ENCODE data around the gene SCAF1.

Gene SCAF1

DNA sequence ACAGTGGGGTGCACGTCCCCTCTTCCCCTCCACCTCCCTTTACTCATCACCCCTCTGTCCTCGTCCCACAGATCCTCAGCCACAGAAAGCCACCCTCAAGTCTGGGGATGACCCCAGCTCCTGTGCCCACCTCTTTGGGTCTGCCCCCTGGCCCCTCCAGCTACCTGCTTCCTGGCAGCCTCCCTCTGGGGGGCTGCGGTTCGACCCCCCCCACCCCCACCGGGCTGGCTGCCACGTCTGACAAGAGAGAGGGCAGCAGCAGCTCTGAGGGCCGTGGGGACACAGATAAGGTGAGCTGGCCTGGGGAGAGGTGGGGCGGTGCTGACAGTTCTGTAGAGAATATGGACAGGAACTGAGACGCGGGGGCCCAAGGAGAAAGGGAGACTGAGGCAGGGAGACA is 12.6 kb downstream of the SCAF1 start:
- Histone ChIP-seq H3K4me2 (ENCODE audit: low read depth, low read length) (no peak overlapping the region), H3K4me3 (ENCODE audit: low read length) (no peak overlapping the region), H2AFZ (ENCODE audit: low read length) (no peak overlapping the region), H3K36me3 (replicated peaks; ENCODE audit: insufficient read depth, low read length) (no peaks in the 10 kb centered on the region; the same call in 1 of the 2 replicates), H3K27me3 (replicated peaks; ENCODE audit: insufficient read depth, low read length) (no peaks in the 10 kb centered on the region), H3K79me2 (ENCODE audit: low read length) (peaks cover 14% of the 10 kb centered on the region), H3F3A (ENCODE audit: insufficient read depth, low read length) (no peaks in the 10 kb centered on the region), H3K9me2 (replicated peaks; ENCODE audit: insufficient read depth, low read length) (no peaks in the 10 kb centered on the region), H3K4me1 (ENCODE audit: low read length) (no peaks in the 10 kb centered on the region), H3K9ac (ENCODE audit: low read length) (no peak overlapping the region), H3K27ac (ENCODE audit: low read length) (no peak overlapping the region), H3K9me3 (replicated peaks; ENCODE audit: insufficient read depth, low read length) (no peaks in the 10 kb centered on the region), H4K20me1 (ENCODE audit: insufficient read depth, low read length) (no peaks in the 10 kb centered on the region)
- TF ChIP-seq EZH2phosphoT487 (IDR thresholded peaks at IDR 0.05; ENCODE audit: low read length) (no peak), CTCF (IDR thresholded peaks at IDR 0.05; ENCODE audit: low read length) (no peak), EZH2 (optimal IDR thresholded peaks at IDR 0.05; ENCODE audit: low read depth, low read length) (no peak)
- DNase-seq = no peak

GRCh38 chr19:49655570-49656455 is 13.8 kb downstream of the SCAF1 start:
- H3K9me2 ChIP-seq (replicated peaks; ENCODE audit: insufficient read depth, low read length) = no peaks in the 10 kb centered on the region
- no peak for DNase-seq
- no peaks in the 10 kb centered on the region for H3F3A ChIP-seq (ENCODE audit: insufficient read depth, low read length)
- H3K36me3 ChIP-seq (replicated peaks; ENCODE audit: insufficient read depth, low read length) = no peaks in the 10 kb centered on the region; the same call in 1 of the 2 replicates
- H2AFZ ChIP-seq (ENCODE audit: low read length) = no peak overlapping the region
- no peak overlapping the region for H3K27ac ChIP-seq (ENCODE audit: low read length)
- TF ChIP-seq EZH2phosphoT487 (IDR thresholded peaks at IDR 0.05; ENCODE audit: low read length) = no peak
- H3K9ac ChIP-seq (ENCODE audit: low read length) = no peak overlapping the region
- H3K4me1 ChIP-seq (ENCODE audit: low read length) = no peaks in the 10 kb centered on the region
- no peak overlapping the region for H3K4me2 ChIP-seq (ENCODE audit: low read depth, low read length)
- H3K4me3 ChIP-seq (ENCODE audit: low read length) = no peak overlapping the region
- H3K27me3 ChIP-seq (replicated peaks; ENCODE audit: insufficient read depth, low read length) = no peaks in the 10 kb centered on the region
- H4K20me1 ChIP-seq (ENCODE audit: insufficient read depth, low read length) = no peaks in the 10 kb centered on the region
- 0 out of 2 replicates have a peak, but pooled peaks cover 3% of the 10 kb centered on the region for H3K79me2 ChIP-seq (ENCODE audit: low read length)
- no peaks in the 10 kb centered on the region for H3K9me3 ChIP-seq (replicated peaks; ENCODE audit: insufficient read depth, low read length)

- no peak overlapping the region for H3K27ac ChIP-seq (ENCODE audit: low read length)
- H4K20me1 ChIP-seq (ENCODE audit: insufficient read depth, low read length) = no peaks in the 10 kb centered on the region
- H3K36me3 ChIP-seq (replicated peaks; ENCODE audit: insufficient read depth, low read length) = no peaks in the 10 kb centered on the region; the same call in 1 of the 2 replicates
Measured at GRCh38 chr19:49656456-49657109, 14.6 kb downstream of the SCAF1 start.

GRCh38 chr19:49657493-49658138 is 15.6 kb downstream of the SCAF1 start:
- H3K9me2 ChIP-seq (replicated peaks; ENCODE audit: insufficient read depth, low read length) = no peaks in the 10 kb centered on the region
- no peak for TF ChIP-seq CTCF (IDR thresholded peaks at IDR 0.05; ENCODE audit: low read length)
- no peak for TF ChIP-seq EZH2 (optimal IDR thresholded peaks at IDR 0.05; ENCODE audit: low read depth, low read length)
- no peak for TF ChIP-seq EZH2phosphoT487 (IDR thresholded peaks at IDR 0.05; ENCODE audit: low read length)
- H4K20me1 ChIP-seq (ENCODE audit: insufficient read depth, low read length) = no peaks in the 10 kb centered on the region
- H2AFZ ChIP-seq (ENCODE audit: low read length) = no peak overlapping the region
- no peak for DNase-seq
- H3K36me3 ChIP-seq (replicated peaks; ENCODE audit: insufficient read depth, low read length) = no peaks in the 10 kb centered on the region; the same call in 1 of the 2 replicates
- no peaks in the 10 kb centered on the region for H3F3A ChIP-seq (ENCODE audit: insufficient read depth, low read length)
- peaks cover 10% of the 10 kb centered on the region for H3K79me2 ChIP-seq (ENCODE audit: low read length)
- no peak overlapping the region for H3K27ac ChIP-seq (ENCODE audit: low read length)
- no peaks in the 10 kb centered on the region for H3K27me3 ChIP-seq (replicated peaks; ENCODE audit: insufficient read depth, low read length)
- no peak overlapping the region for H3K9ac ChIP-seq (ENCODE audit: low read length)
- H3K4me3 ChIP-seq (ENCODE audit: low read length) = no peak overlapping the region
- no peaks in the 10 kb centered on the region for H3K9me3 ChIP-seq (replicated peaks; ENCODE audit: insufficient read depth, low read length)
- no peak overlapping the region for H3K4me2 ChIP-seq (ENCODE audit: low read depth, low read length)
- peaks cover 1% of the 10 kb centered on the region; the same call in 1 of the 2 replicates for H3K4me1 ChIP-seq (ENCODE audit: low read length)

More at GRCh38 chr19:49656456-49657109, 14.6 kb downstream of the SCAF1 start:
- Histone ChIP-seq H3K4me2 (ENCODE audit: low read depth, low read length) (no peak overlapping the region), H3K4me3 (ENCODE audit: low read length) (no peak overlapping the region), H3K9ac (ENCODE audit: low read length) (no peak overlapping the region), H2AFZ (ENCODE audit: low read length) (no peak overlapping the region), H3K4me1 (ENCODE audit: low read length) (no peaks in the 10 kb centered on the region), H3F3A (ENCODE audit: insufficient read depth, low read length) (no peaks in the 10 kb centered on the region), H3K9me2 (replicated peaks; ENCODE audit: insufficient read depth, low read length) (no peaks in the 10 kb centered on the region), H3K9me3 (replicated peaks; ENCODE audit: insufficient read depth, low read length) (no peaks in the 10 kb centered on the region), H3K27me3 (replicated peaks; ENCODE audit: insufficient read depth, low read length) (no peaks in the 10 kb centered on the region), H3K79me2 (ENCODE audit: low read length) (no peaks in the 10 kb centered on the region)
- DNase-seq = no peak
- no peak for TF ChIP-seq EZH2 (optimal IDR thresholded peaks at IDR 0.05; ENCODE audit: low read depth, low read length)

All from MM.1S (cell line).